HepG2 (cell line): ENCODE measurements around the gene KMT2D. TPM values are rescaled to one million over a fixed set of nuclear protein-coding genes. Genes with fewer than 3 reads are reported as not detected.

ENCODE experiments used
- AGO1 ChIP-seq: fragments of 200-400 bp; formaldehyde crosslinking; IDR thresholded peaks from 2 replicates; pipeline ENCODE4 v1.6.1; 2017; ENCODE audit warnings: mild to moderate bottlenecking, low read depth, low read length, moderate library complexity; ENCODE audit not compliant: poor library complexity, severe bottlenecking
- ARID5B ChIP-seq: IDR thresholded peaks from 2 replicates; pipeline ENCODE4 v1.4.0; 2020; ENCODE audit warnings: mild to moderate bottlenecking, missing genetic modification reagents
- IRX3 ChIP-seq: sonication (generic); formaldehyde crosslinking; IDR thresholded peaks from 2 replicates; pipeline ENCODE4 v1.8.1; 2023; ENCODE audit warnings: mild to moderate bottlenecking, low read depth, missing genetic modification reagents, borderline replicate concordance
- MED13 ChIP-seq: sonication (generic); formaldehyde crosslinking; IDR thresholded peaks from 2 replicates; pipeline ENCODE4 v1.5.0; 2020; ENCODE audit warnings: missing genetic modification reagents
- MIER3 ChIP-seq: IDR thresholded peaks from 2 replicates; pipeline ENCODE4 v1.6.1; 2016; ENCODE audit warnings: missing compliant biosample characterization, borderline replicate concordance
- NFKBIZ ChIP-seq: IDR thresholded peaks from 2 replicates; pipeline ENCODE4 v1.6.1; 2018; ENCODE audit warnings: missing genetic modification reagents, missing compliant biosample characterization
- NFYC ChIP-seq: IDR thresholded peaks from 2 replicates; pipeline ENCODE4 v1.6.1; 2016; ENCODE audit warnings: missing genetic modification reagents, missing compliant biosample characterization
- NRL ChIP-seq: sonication (generic); formaldehyde crosslinking; IDR thresholded peaks from 2 replicates; pipeline ENCODE4 v1.5.0; 2020; ENCODE audit warnings: missing genetic modification reagents, mild to moderate bottlenecking, moderate library complexity, borderline replicate concordance
- SIN3A ChIP-seq: IDR thresholded peaks from 2 replicates; pipeline ENCODE4 v1.6.1; 2011; ENCODE audit warnings: low read depth, mild to moderate bottlenecking, control low read depth, low read length, borderline replicate concordance
- TBP ChIP-seq: sonication (generic); formaldehyde crosslinking; IDR thresholded peaks from 2 replicates; pipeline ENCODE4 v1.5.0; 2020; ENCODE audit warnings: missing genetic modification reagents
- U2AF2 ChIP-seq: fragments of 200-400 bp; formaldehyde crosslinking; IDR thresholded peaks from 2 replicates; pipeline ENCODE4 v1.6.1; 2017; ENCODE audit warnings: low read depth, mild to moderate bottlenecking, low read length
- YEATS2 ChIP-seq: sonication (generic); formaldehyde crosslinking; IDR thresholded peaks from 2 replicates; pipeline ENCODE4 v1.4.0; 2020; ENCODE audit warnings: missing genetic modification reagents, borderline replicate concordance
- ZNF20 ChIP-seq: sonication (generic); formaldehyde crosslinking; IDR thresholded peaks from 2 replicates; pipeline ENCODE4 v1.4.0; 2020; ENCODE audit warnings: mild to moderate bottlenecking, moderate library complexity, missing genetic modification reagents
- ZNF44 ChIP-seq: sonication (generic); formaldehyde crosslinking; IDR thresholded peaks from 2 replicates; pipeline ENCODE4 v1.5.1; 2020; ENCODE audit warnings: mild to moderate bottlenecking, missing genetic modification reagents
- polyA plus RNA-seq, 8 experiments: library from polyadenylated mRNA; depleted of rRNA in 3 of 8; stranded (reverse) in 7 of 8; unstranded in 1 of 8; fragments of >200 nt; fragmentation: Illumina TruSeq in 4 of 8; extraction: Trizol in 4 of 8; gene quantifications; 2 replicates each; pipeline versions ENCODE4 v1.2.1 to v1.2.3, GENCODE V29; 2011 to 2016; ENCODE audit warnings: low read depth in 4 of 8, missing spikeins in 1 of 8, mixed read lengths in 1 of 8; ENCODE audit not compliant: insufficient read depth in 1 of 8
- total RNA-seq, 5 experiments: library from RNA; depleted of rRNA; stranded (reverse); fragments of >200 nt; fragmentation: Illumina TruSeq; extraction: Trizol; gene quantifications; 2 replicates each; pipeline ENCODE4 v1.2.3, GENCODE V29; 2016; ENCODE audit warnings: low read depth in 1 of 5
- TF ChIP-seq, protein P1 (sequence below): sonication (generic); formaldehyde crosslinking; conservative IDR thresholded peaks from 2 replicates; pipeline ENCODE4 v1.4.0; 2020; ENCODE audit warnings: mild to moderate bottlenecking, missing genetic modification reagents, moderate library complexity
- TF ChIP-seq, protein P2 (sequence below): sonication (generic); formaldehyde crosslinking; IDR thresholded peaks from 2 replicates; pipeline ENCODE4 v1.8.1; 2023; ENCODE audit warnings: mild to moderate bottlenecking, missing genetic modification reagents, borderline replicate concordance
- TF ChIP-seq, protein P3 (sequence below): IDR thresholded peaks from 2 replicates; pipeline ENCODE4 v1.6.1; 2016; ENCODE audit warnings: missing compliant biosample characterization, missing genetic modification reagents, borderline replicate concordance

Gene KMT2D
- total and polyA plus RNA-seq, 2 of the 13 experiments (the other 11 are each of a cell fraction or from before 2014, with no cell fraction given) = 8.1 to 10.4 TPM

DNA sequence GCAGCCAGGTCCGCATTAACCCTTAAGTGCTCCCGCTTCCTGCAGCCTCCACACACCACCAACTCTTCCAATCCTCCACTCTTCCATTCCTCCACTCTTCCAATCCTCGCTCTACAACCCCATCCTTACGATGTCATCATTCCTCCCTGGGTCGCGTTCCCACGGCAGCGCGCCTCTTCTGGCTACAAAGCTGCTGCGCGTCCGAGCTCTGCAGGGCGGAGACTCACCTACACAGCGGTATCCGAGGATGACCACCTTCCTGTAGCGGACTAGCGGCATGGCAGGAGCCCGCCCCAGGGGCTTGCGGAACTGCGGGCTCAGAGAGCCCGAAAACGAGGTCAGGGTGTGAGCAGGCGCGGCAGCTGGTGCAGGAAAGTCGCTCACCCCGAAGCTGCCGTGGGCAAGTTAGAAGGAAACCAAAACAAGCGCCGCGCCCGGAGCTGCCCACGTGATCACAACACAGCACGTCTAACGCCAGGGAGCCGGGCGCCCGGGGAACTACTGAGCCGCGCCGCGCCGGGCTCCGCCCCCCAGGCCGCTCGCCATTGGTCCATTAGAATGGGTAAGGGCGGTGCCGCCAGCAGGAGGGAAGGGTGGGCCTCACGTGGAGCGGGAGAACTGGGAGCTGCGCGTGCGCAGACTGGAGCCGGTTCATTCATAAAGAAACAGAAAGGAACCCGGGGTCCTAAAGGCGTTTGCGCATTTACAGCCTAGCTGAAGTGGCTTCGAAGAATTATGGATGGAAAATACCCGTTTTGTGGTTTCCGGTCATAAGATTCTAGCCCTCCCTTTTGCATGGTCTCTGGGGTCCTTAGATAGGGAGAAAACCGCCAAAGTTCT lies 9.1 kb upstream of the KMT2D start, which contains the start of gene RHEBL1 (continued):
- no peak for TF ChIP-seq MED13 (CRISPR knock-in tag)
- TF ChIP-seq U2AF2 = no peak
- TF ChIP-seq SIN3A = peak; percentile 70
- no peak; the same call in 1 of the 2 replicates for TF ChIP-seq ARID5B (CRISPR knock-in tag)
- no peak for TF ChIP-seq NFKBIZ
- TF ChIP-seq IRX3 = no peak
- TF ChIP-seq NRL = peak; percentile 85; the same call in 1 of the 2 replicates
- TF ChIP-seq YEATS2 (CRISPR knock-in tag) = no peak
- peak; percentile 92 for TF ChIP-seq ZNF44 (CRISPR knock-in tag)
- TF ChIP-seq ZNF20 (CRISPR knock-in tag) = no peak
- TF ChIP-seq, protein P1, sequence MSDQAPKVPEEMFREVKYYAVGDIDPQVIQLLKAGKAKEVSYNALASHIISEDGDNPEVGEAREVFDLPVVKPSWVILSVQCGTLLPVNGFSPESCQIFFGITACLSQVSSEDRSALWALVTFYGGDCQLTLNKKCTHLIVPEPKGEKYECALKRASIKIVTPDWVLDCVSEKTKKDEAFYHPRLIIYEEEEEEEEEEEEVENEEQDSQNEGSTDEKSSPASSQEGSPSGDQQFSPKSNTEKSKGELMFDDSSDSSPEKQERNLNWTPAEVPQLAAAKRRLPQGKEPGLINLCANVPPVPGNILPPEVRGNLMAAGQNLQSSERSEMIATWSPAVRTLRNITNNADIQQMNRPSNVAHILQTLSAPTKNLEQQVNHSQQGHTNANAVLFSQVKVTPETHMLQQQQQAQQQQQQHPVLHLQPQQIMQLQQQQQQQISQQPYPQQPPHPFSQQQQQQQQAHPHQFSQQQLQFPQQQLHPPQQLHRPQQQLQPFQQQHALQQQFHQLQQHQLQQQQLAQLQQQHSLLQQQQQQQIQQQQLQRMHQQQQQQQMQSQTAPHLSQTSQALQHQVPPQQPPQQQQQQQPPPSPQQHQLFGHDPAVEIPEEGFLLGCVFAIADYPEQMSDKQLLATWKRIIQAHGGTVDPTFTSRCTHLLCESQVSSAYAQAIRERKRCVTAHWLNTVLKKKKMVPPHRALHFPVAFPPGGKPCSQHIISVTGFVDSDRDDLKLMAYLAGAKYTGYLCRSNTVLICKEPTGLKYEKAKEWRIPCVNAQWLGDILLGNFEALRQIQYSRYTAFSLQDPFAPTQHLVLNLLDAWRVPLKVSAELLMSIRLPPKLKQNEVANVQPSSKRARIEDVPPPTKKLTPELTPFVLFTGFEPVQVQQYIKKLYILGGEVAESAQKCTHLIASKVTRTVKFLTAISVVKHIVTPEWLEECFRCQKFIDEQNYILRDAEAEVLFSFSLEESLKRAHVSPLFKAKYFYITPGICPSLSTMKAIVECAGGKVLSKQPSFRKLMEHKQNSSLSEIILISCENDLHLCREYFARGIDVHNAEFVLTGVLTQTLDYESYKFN (CRISPR knock-in tag) = peak; percentile 41; the same call in 1 of the 2 replicates
- no peak for TF ChIP-seq TBP
- TF ChIP-seq MIER3 = no peak
- TF ChIP-seq NFYC = peak; percentile 79
- TF ChIP-seq, protein P2, sequence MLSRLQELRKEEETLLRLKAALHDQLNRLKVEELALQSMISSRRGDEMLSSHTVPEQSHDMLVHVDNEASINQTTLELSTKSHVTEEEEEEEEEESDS = no peak
- TF ChIP-seq, protein P3, sequence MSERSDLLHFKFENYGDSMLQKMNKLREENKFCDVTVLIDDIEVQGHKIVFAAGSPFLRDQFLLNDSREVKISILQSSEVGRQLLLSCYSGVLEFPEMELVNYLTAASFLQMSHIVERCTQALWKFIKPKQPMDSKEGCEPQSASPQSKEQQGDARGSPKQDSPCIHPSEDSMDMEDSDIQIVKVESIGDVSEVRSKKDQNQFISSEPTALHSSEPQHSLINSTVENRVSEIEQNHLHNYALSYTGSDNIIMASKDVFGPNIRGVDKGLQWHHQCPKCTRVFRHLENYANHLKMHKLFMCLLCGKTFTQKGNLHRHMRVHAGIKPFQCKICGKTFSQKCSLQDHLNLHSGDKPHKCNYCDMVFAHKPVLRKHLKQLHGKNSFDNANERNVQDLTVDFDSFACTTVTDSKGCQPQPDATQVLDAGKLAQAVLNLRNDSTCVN (CRISPR knock-in tag) = no peak
- TF ChIP-seq AGO1 = no peak
